Kidney epithelial cell (primary cell): ENCODE data around the gene LAD1. TPM values are rescaled to one million over a fixed set of nuclear protein-coding genes. Genes with fewer than 3 reads are reported as not detected.

Experiments used
- DNase-seq: peaks from one replicate; pipeline ENCODE4 v3.0.0-alpha.2; 2010; ENCODE audit warnings: low read depth
- H3K27me3 ChIP-seq: 2 replicates; pipeline ENCODE4 v1.6.0; 2011; ENCODE audit warnings: low read length; ENCODE audit not compliant: control insufficient read depth, insufficient read depth
- H3K36me3 ChIP-seq: 2 replicates; pipeline ENCODE4 v1.5.1; 2011; ENCODE audit warnings: low read length; ENCODE audit not compliant: control insufficient read depth, insufficient read depth
- H3K4me3 ChIP-seq: 2 replicates; pipeline ENCODE4 v1.5.1; 2011; ENCODE audit warnings: low read depth, mild to moderate bottlenecking, control low read depth, low read length
- total RNA-seq: library from RNA; depleted of rRNA; stranded (reverse); fragments of >200 nt; gene quantifications from 2 replicates; pipeline ENCODE4 v1.2.3, GENCODE V29; 2015
- TF ChIP-seq, protein P1 (sequence below): IDR thresholded peaks from 2 replicates; pipeline ENCODE4 v1.5.1; 2011; ENCODE audit warnings: mild to moderate bottlenecking, moderate library complexity, low read length, control low read depth, inconsistent platforms; ENCODE audit not compliant: insufficient read depth, poor library complexity, severe bottlenecking

LAD1 gene
- total RNA-seq, 1 donor from 2014 or later = 36.1 TPM

DNA sequence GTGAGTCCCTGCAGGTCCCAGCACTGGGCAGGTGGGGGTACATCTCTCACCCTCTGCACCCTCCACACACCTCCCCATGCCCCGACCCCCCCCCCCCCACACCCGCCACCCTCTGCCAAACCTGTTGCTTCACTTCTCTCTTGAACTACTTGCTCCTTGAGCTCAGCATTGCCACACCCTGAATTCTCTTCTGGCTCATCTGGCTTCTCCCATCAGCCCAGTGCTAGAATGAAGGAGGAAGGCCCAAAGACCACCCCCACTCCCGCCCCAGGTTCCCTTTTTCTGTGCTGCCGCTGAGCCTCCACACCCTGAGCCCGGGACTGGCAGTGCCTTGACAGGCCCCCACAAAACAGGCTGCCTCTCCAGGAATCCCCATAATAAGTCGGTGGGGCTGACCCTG is 28.8 kb upstream of the LAD1 start:
- Histone ChIP-seq H3K4me3 (no peak overlapping the region), H3K36me3 (no peaks in the 10 kb centered on the region), H3K27me3 (no peaks in the 10 kb centered on the region)
- TF ChIP-seq, protein P1, sequence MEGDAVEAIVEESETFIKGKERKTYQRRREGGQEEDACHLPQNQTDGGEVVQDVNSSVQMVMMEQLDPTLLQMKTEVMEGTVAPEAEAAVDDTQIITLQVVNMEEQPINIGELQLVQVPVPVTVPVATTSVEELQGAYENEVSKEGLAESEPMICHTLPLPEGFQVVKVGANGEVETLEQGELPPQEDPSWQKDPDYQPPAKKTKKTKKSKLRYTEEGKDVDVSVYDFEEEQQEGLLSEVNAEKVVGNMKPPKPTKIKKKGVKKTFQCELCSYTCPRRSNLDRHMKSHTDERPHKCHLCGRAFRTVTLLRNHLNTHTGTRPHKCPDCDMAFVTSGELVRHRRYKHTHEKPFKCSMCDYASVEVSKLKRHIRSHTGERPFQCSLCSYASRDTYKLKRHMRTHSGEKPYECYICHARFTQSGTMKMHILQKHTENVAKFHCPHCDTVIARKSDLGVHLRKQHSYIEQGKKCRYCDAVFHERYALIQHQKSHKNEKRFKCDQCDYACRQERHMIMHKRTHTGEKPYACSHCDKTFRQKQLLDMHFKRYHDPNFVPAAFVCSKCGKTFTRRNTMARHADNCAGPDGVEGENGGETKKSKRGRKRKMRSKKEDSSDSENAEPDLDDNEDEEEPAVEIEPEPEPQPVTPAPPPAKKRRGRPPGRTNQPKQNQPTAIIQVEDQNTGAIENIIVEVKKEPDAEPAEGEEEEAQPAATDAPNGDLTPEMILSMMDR = no peak
- no peak for DNase-seq

DNA sequence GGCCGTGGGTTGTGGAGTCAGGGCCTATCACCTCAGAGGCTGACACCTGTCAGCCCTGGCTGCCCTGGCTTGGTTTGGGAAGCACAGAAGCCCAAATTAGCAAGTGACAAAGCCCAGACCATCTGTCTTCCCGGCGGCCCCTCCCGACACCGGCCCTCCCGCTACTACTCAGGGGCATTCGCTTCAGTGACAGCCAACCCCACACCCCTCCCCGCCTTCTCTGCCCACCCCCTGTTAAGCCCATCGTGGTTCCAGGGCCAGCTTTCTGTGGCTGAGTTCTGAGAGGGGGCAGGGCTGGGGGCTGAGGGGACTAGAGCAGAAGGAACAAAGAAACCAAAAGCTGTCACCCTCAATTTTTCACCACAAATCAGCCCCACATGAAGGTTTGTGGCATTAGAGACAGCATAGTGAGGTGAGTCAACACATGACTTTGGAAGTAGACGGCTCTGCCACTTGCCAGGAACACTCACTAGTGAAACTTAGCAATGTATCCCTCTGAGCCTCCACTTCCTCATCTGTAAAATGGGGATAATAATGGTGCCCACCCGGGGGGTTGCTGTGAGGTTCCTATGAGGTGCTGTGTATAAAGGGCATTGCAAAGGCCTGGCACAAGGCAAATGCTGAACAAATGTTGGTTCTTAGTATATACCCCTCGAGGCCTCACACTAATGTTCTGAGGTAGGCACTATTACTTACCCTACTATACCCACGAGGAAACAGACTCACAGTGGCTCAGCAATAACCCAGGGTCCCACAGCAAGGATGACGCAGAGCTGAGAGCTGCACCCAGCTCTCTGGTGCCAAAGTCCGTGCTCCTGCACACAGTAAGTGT is 27.6 kb upstream of the LAD1 start:
- H3K27me3 ChIP-seq = peaks cover 3% of the 10 kb centered on the region
- H3K36me3 ChIP-seq = no peaks in the 10 kb centered on the region
- TF ChIP-seq, protein P1 = no peak
- H3K4me3 ChIP-seq = no peak overlapping the region
- DNase-seq = no peak

DNA sequence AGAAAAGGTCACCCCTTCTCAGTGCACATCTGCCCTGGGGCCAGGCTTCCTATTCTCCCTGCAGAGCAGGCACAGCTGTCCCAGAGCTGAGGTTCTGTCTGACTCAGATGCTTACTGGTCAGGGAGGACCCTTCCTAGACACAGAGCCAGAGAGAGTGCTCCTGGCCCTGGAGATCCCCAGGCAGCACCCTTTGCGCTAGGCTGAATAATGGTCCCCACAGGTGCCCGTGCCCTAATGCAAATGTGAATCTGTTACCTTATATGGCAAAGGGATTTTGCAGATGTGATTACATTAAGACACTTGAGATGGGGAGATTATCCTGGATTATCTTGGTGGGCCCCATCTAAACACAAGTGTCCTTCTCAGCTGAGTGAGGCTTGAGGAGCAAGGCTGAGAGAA is 25.0 kb upstream of the LAD1 start:
- Histone ChIP-seq H3K36me3 (no peaks in the 10 kb centered on the region), H3K27me3 (peaks cover 7% of the 10 kb centered on the region), H3K4me3 (no peak overlapping the region)
- TF ChIP-seq, protein P1 = no peak
- no peak for DNase-seq

DNA sequence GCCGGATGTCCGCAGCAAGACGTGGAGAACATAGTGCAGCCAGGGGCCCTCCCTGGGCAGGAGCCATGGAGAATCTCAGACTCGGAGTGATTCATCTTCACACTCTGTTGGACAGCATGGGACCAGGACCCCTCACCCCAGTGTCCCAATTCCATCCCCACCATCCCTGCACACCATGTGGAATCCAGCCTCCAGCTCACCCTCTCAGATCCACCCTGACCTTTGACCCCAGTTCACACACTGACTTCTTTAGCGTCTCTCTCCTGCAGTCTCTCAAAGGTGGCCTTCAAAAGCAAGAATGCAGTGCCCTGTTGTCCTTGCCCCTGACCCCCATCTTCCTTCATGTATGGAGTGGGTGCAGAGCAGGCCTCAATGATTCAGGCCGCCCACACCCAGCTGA is 24.5 kb upstream of the LAD1 start:
- Histone ChIP-seq H3K4me3 (no peak overlapping the region), H3K36me3 (no peaks in the 10 kb centered on the region), H3K27me3 (peaks cover 7% of the 10 kb centered on the region)
- TF ChIP-seq, protein P1 = no peak
- DNase-seq = no peak

DNA sequence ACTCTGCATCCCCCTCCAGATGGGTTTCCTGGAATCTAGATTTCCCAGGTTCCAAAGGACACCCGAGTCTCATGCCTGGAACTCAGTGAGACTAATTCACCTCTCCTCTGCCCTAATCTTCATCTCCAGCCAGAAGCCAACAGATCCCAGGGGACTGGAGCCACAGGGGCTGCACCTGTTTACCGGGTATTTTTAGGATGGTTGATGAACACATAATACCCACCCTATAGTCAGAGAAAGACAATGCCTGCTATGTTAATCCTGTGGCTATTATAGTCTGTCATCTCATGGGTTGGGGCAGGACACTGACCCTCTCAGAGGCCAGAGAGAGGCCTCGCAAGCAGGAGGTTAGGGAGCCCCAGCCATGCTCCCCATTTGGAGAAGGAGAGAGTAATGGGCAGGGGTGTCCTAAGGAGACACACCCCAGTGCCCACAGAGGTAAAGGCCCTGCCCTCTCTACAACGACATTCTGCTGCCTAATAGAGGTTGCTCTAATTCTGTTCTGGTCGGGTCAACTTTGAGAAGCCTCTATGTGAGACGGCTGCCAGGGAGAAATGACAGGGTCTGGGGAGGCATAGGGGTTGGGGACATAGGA is 23.4 kb upstream of the LAD1 start:
- TF ChIP-seq, protein P1 = no peak
- Histone ChIP-seq H3K27me3 (peaks cover 7% of the 10 kb centered on the region), H3K36me3 (no peaks in the 10 kb centered on the region), H3K4me3 (no peak overlapping the region)
- no peak for DNase-seq
